Esophagus (tissue), 2 donors: ENCODE data around the gene RAPH1. TPM values are rescaled to one million over a fixed set of nuclear protein-coding genes. Genes with fewer than 3 reads are reported as not detected.

Experiments
- H3K27ac ChIP-seq, 2 donors: one replicate each; pipeline ENCODE4 v1.5.1; 2013; ENCODE audit warnings: low read depth in 2 of 2, mild to moderate bottlenecking in 2 of 2, inconsistent platforms in 1 of 2, low read length in 1 of 2, moderate library complexity in 1 of 2
- H3K27me3 ChIP-seq, 2 donors: one replicate each; pipeline ENCODE4 v1.6.1; 2013; ENCODE audit warnings: low read length in 2 of 2, control low read depth in 1 of 2, mild to moderate bottlenecking in 1 of 2; ENCODE audit not compliant: insufficient read depth in 2 of 2, control insufficient read depth in 1 of 2
- H3K36me3 ChIP-seq, 2 donors: one replicate each; pipeline ENCODE4 v1.6.1; 2013; ENCODE audit warnings: low read length in 1 of 2; ENCODE audit not compliant: control insufficient read depth in 2 of 2, insufficient read depth in 2 of 2
- H3K4me1 ChIP-seq, 2 donors: one replicate each; pipeline ENCODE4 v1.6.1; 2013; ENCODE audit warnings: low read length in 1 of 2; ENCODE audit not compliant: control insufficient read depth in 2 of 2, insufficient read depth in 2 of 2
- H3K4me3 ChIP-seq, 2 donors: one replicate each; pipeline ENCODE4 v1.5.1; 2013; ENCODE audit warnings: low read length in 2 of 2, mild to moderate bottlenecking in 2 of 2, low read depth in 1 of 2, moderate library complexity in 1 of 2
- H3K9me3 ChIP-seq, 2 donors: one replicate each; pipeline ENCODE4 v1.6.1; 2013; ENCODE audit warnings: mild to moderate bottlenecking in 2 of 2, low read depth in 1 of 2, low read length in 1 of 2, moderate library complexity in 1 of 2; ENCODE audit not compliant: control insufficient read depth in 2 of 2, insufficient read depth in 1 of 2
- WGBS, 2 donors: extraction: QIAGEN DNeasy Blood & Tissue Kit; methylation state at CpG; one replicate each; pipeline ENCODE4 v1.1.7; 2013; 5-methylcytosine and 5-hydroxymethylcytosine counted together
- polyA plus RNA-seq, 2 donors: library from polyadenylated mRNA; stranded (reverse); fragments of 200-250 nt; gene quantifications; one replicate each; pipeline ENCODE4 v1.2.3, GENCODE V29; 2013
- donor health status: healthy with polysubstance abuse.
- donor health status: Bipolar disorder and iron deficiency.

RAPH1 gene
- polyA plus RNA-seq, 2 donors: 3.8 to 5.0 TPM

DNA sequence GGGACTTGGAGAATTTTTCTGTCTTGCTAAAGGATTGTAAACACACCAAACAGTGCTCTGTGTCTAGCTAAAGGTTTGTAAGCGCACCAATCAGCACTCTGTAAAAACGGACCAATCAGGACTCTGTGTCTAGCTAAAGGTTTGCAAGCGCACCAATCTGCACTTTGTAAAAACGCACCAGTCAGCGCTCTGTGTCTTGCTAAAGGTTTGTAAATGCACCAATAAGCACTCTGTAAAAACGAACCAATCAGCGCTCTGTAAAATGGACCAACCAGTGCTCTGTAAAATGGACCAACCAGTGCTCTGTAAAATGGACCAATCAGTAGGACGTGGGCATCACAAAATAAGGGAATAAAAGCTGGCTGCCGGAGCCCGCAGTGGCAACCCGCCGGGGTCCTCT lies 190.4 kb downstream of the RAPH1 start:
- Histone ChIP-seq H3K27me3 (no peaks in the 10 kb centered on the region), H3K4me1 (no peaks in the 10 kb centered on the region), H3K36me3 (no peaks in the 10 kb centered on the region), H3K4me3 (no peak overlapping the region), H3K9me3 (no peaks in the 10 kb centered on the region), H3K27ac (no peak overlapping the region)
- WGBS, 2 donors: 98% methylated on average over 12 of the region's 12 CpGs

Other genes starting within 250 kb of the RAPH1 start
- 1 to 10 TPM; 5.1 to 6.4 TPM for gene ABI2, start 206.9 kb downstream of the RAPH1 start, polyA plus RNA-seq
- gene CD28, start 171.3 kb upstream of the RAPH1 start, polyA plus RNA-seq: under 1 TPM; 0.09 to 0.10 TPM